SK-N-SH treated with all-trans-retinoic acid at 6 μM for 48 hours (cell line): ENCODE results near the gene RBM10.
A peak's percentile ranks its signal among the peaks of the same experiment; 100 is the strongest.
"Not testable (repeated sequence)": the region's sequence is repeated elsewhere in the genome, so short reads cannot be mapped to it uniquely, and the experiment has no call there.

Experiments
- ATAC-seq: fragments of 200-7000 bp; cut with Tn5 transposase; 3 replicates; pipeline ENCODE4 v1.9.1; 2020; ENCODE audit warnings: mild to moderate bottlenecking, moderate library complexity
- ARNTL ChIP-seq: fragments of 450-650 bp; formaldehyde crosslinking; IDR thresholded peaks from 2 replicates; pipeline ENCODE4 v1.5.0; 2020; ENCODE audit warnings: low read depth, mild to moderate bottlenecking, moderate library complexity, borderline replicate concordance
- BACH2 ChIP-seq: fragments of 250-450 bp; sonication (Bioruptor Pico); IDR thresholded peaks from 2 replicates; pipeline ENCODE4 v1.9.0; 2021; ENCODE audit warnings: mild to moderate bottlenecking, borderline replicate concordance
- GLIS3 ChIP-seq: fragments of 250-450 bp; sonication (Bioruptor Pico); IDR thresholded peaks from 2 replicates; pipeline ENCODE4 v1.5.0; 2020; ENCODE audit warnings: mild to moderate bottlenecking, moderate library complexity
- OSR1 ChIP-seq: fragments of 250-450 bp; sonication (Bioruptor Pico); IDR thresholded peaks from 2 replicates; pipeline ENCODE4 v1.8.0; 2022; ENCODE audit warnings: moderate library complexity, mild to moderate bottlenecking, inconsistent platforms
- PPARA ChIP-seq: fragments of 250-450 bp; sonication (Bioruptor Pico); IDR thresholded peaks from 2 replicates; pipeline ENCODE4 v1.5.0; 2020; ENCODE audit warnings: mild to moderate bottlenecking, borderline replicate concordance
- RARB ChIP-seq: fragments of 250-450 bp; sonication (Bioruptor Pico); IDR thresholded peaks from 2 replicates; pipeline ENCODE4 v1.8.0; 2021; ENCODE audit warnings: mild to moderate bottlenecking, moderate library complexity
- SNAI2 ChIP-seq: fragments of 250-450 bp; sonication (Bioruptor Pico); IDR thresholded peaks from 2 replicates; pipeline ENCODE4 v1.5.0; 2020; ENCODE audit warnings: mild to moderate bottlenecking, moderate library complexity
- TCF4 ChIP-seq: fragments of 250-450 bp; sonication (Bioruptor Pico); IDR thresholded peaks from 2 replicates; pipeline ENCODE4 v1.8.0; 2021; ENCODE audit warnings: mild to moderate bottlenecking, moderate library complexity, borderline replicate concordance
- TOX ChIP-seq: fragments of 250-450 bp; sonication (Bioruptor Pico); IDR thresholded peaks from 2 replicates; pipeline ENCODE4 v1.8.0; 2021; ENCODE audit warnings: mild to moderate bottlenecking, moderate library complexity, borderline replicate concordance
- ZC3H10 ChIP-seq: fragments of 250-450 bp; sonication (Bioruptor Pico); IDR thresholded peaks from 2 replicates; pipeline ENCODE4 v1.5.1; 2021; ENCODE audit warnings: mild to moderate bottlenecking, moderate library complexity
- ZFP3 ChIP-seq: fragments of 250-450 bp; sonication (Bioruptor Pico); IDR thresholded peaks from 2 replicates; pipeline ENCODE4 v1.5.0; 2020; ENCODE audit warnings: mild to moderate bottlenecking, moderate library complexity
- ZFP30 ChIP-seq: fragments of 450-650 bp; formaldehyde crosslinking; IDR thresholded peaks from 2 replicates; pipeline ENCODE4 v1.5.0; 2022; ENCODE audit warnings: mild to moderate bottlenecking, moderate library complexity
- ZNF565 ChIP-seq: fragments of 450-650 bp; formaldehyde crosslinking; conservative IDR thresholded peaks from 2 replicates; pipeline ENCODE4 v1.5.0; 2020; ENCODE audit warnings: low read depth, mild to moderate bottlenecking, moderate library complexity
- ZNF70 ChIP-seq: fragments of 450-650 bp; formaldehyde crosslinking; IDR thresholded peaks from 2 replicates; pipeline ENCODE4 v1.5.0; 2020; ENCODE audit warnings: mild to moderate bottlenecking, moderate library complexity
- ZNF8 ChIP-seq: fragments of 450-650 bp; formaldehyde crosslinking; IDR thresholded peaks from 2 replicates; pipeline ENCODE4 v1.5.0; 2020; ENCODE audit warnings: mild to moderate bottlenecking, moderate library complexity
- TF ChIP-seq, protein P1 (sequence below): fragments of 250-450 bp; sonication (Bioruptor Pico); IDR thresholded peaks from 2 replicates; pipeline ENCODE4 v1.5.1; 2020; ENCODE audit warnings: low read depth, mild to moderate bottlenecking, moderate library complexity
- TF ChIP-seq, protein P2 (sequence below): fragments of 250-450 bp; sonication (Bioruptor Pico); IDR thresholded peaks from 2 replicates; pipeline ENCODE4 v1.5.0; 2020; ENCODE audit warnings: mild to moderate bottlenecking, moderate library complexity

RBM10 gene

DNA sequence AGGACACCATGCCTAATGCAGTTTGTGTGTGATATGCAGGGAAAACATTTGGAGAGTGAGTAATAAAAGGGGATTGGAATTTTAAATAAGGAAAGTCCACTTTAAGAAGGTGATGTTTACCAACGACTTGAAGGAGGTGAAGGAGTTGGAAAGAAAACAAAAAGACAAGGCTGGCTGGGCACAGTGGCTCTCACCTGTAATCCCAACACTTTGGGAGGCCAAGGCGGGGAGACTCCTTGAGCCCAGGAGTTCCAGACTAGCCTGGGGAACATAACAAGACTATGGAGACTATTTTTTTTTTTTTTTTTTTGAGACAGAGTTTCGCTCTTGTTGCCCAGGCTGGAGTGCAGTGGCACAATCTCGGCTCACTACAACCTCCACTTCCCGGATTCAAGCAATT lies 11.5 kb upstream of the RBM10 start:
- TF ChIP-seq ARNTL (CRISPR knock-in tag): no peak
- no peak for TF ChIP-seq ZFP30 (CRISPR knock-in tag)
- TF ChIP-seq ZC3H10 (CRISPR knock-in tag): no peak
- TF ChIP-seq, protein P1, sequence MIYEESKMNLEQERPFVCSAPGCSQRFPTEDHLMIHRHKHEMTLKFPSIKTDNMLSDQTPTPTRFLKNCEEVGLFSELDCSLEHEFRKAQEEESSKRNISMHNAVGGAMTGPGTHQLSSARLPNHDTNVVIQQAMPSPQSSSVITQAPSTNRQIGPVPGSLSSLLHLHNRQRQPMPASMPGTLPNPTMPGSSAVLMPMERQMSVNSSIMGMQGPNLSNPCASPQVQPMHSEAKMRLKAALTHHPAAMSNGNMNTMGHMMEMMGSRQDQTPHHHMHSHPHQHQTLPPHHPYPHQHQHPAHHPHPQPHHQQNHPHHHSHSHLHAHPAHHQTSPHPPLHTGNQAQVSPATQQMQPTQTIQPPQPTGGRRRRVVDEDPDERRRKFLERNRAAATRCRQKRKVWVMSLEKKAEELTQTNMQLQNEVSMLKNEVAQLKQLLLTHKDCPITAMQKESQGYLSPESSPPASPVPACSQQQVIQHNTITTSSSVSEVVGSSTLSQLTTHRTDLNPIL (CRISPR knock-in tag): no peak
- ATAC-seq: no peak

DNA sequence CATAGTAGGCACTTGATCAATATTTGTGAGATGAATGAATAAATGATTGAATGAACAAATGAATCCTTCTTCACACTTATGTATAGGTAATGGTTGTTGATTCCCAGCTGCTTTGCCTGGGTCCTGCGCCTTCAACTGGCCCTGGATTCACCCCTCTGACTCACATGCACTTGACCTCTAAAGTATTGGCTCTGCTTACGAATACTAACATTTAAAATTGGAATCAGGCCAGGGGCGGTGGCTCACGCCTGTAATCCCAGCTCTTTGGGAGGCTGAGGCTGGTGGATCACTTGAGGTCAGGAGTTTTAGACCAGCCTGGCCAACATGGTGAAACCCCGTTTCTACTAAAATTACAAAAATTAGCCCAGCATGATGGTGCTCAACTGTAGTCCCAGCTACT lies 9.4 kb upstream of the RBM10 start:
- not testable (repeated sequence) for ATAC-seq

DNA sequence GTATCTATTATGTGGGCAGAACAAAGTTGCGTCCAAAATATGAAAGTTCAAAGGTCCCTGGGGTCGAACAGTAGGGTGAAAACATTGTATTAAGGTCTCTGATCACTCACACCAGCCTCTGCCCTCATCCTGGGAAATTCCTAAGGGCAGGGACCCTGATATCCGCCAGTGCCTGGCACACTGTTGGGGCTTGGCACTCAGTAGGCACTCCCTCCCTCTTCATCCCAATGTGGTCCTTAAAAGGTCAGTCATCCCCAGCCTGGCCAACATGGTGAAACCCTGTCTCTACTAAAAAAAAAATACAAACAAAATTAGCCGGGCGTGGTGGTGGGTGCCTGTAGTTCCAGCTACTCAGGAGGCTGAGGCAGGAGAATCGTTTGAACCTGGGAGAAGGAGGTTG lies 6.8 kb upstream of the RBM10 start:
- TF ChIP-seq ZNF70 (CRISPR knock-in tag): no peak
- no peak for TF ChIP-seq TCF4 (CRISPR knock-in tag)
- TF ChIP-seq TOX (CRISPR knock-in tag): no peak
- TF ChIP-seq GLIS3: no peak
- TF ChIP-seq ZFP3 (CRISPR knock-in tag): no peak
- no peak for ATAC-seq

DNA sequence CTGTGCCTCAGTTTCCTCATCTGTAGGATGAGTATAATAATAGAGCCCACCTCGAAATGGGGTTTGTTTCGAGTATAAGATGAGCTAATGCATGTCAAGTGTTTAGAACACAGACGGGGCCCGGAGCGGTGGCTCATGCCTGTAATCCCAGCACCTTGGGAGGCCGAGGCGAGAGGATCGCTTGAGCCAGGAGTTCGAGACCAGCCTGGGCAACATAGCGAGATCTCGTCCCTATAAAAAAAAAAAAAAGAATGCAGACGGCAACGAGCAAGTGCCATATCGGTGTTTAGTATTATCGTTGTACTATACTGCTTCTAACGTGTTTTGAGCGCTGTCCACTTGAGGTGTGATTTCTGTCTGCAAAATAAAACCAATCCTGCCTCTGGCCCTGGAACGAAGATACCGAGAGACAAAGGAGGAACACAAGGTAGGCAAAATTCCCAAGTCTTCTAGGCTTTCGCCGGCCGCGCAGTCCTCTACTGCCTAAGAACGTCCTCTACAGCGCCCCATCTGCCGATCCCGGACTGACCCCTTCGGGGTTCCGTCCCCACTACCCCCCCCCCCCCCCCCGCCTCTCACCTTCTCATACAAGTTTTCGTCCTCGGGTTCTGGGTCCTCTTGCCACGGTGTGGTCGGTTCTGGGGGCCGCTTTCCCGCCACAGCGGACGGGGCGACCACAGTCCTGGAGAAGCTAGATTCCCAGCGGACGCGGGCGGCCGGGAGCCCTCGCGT lies 961 bp upstream of the RBM10 start:
- 0 out of 3 replicates have a peak, but pooled peaks have one; percentile 1 for ATAC-seq
- TF ChIP-seq OSR1 (no peak), BACH2 (CRISPR knock-in tag) (no peak), TCF4 (CRISPR knock-in tag) (no peak), PPARA (CRISPR knock-in tag) (no peak), ZNF8 (CRISPR knock-in tag) (no peak), SNAI2 (CRISPR knock-in tag) (no peak), ZFP30 (CRISPR knock-in tag) (no peak), ZNF70 (CRISPR knock-in tag) (no peak), ZNF565 (CRISPR knock-in tag) (no peak), ZC3H10 (CRISPR knock-in tag) (no peak), ARNTL (CRISPR knock-in tag) (no peak), GLIS3 (no peak)
- TF ChIP-seq, protein P2, sequence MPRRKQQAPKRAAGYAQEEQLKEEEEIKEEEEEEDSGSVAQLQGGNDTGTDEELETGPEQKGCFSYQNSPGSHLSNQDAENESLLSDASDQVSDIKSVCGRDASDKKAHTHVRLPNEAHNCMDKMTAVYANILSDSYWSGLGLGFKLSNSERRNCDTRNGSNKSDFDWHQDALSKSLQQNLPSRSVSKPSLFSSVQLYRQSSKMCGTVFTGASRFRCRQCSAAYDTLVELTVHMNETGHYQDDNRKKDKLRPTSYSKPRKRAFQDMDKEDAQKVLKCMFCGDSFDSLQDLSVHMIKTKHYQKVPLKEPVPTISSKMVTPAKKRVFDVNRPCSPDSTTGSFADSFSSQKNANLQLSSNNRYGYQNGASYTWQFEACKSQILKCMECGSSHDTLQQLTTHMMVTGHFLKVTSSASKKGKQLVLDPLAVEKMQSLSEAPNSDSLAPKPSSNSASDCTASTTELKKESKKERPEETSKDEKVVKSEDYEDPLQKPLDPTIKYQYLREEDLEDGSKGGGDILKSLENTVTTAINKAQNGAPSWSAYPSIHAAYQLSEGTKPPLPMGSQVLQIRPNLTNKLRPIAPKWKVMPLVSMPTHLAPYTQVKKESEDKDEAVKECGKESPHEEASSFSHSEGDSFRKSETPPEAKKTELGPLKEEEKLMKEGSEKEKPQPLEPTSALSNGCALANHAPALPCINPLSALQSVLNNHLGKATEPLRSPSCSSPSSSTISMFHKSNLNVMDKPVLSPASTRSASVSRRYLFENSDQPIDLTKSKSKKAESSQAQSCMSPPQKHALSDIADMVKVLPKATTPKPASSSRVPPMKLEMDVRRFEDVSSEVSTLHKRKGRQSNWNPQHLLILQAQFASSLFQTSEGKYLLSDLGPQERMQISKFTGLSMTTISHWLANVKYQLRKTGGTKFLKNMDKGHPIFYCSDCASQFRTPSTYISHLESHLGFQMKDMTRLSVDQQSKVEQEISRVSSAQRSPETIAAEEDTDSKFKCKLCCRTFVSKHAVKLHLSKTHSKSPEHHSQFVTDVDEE (CRISPR knock-in tag): no peak
- TF ChIP-seq, protein P1 (CRISPR knock-in tag): no peak
- TF ChIP-seq, all 23 proteins: peak for 0

DNA sequence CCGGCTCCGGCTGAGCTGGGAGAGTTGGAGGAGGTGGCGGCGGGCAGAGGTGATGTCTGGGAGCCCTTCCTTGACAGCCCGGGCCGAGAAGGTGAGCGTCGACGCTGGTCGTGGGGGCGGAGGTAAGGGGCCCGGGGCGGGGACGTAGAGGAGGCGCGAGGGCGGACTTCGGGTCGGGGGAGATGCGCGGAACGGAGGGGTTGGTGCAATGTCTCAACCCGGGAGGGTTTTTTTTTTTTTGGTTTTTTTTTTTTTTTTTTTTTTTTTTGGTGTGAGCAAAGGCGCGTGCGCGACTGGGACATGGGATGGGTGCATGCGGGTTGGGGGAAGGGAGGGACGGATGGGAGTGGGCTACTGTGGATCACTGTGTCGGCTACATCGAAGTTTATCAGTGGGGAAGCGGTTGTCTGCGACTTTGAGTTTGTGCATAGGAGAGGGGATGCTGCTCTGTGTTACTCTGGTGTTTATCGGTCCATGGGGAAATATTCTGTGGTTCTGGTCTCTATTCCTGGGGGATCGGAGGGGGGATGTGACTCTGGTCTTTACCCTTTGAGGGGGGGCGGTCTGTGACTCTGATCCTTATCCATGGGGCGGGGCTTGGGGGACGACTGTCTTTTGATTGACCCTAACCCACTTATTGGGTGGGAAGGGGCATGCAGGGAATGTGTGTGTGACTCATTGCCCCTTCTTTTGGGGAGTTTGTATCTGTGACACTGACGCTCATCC lies 537 bp downstream of the RBM10 start:
- ATAC-seq: peak; percentile 42
- TF ChIP-seq RARB (CRISPR knock-in tag) (no peak), ZC3H10 (CRISPR knock-in tag) (no peak), ZFP3 (CRISPR knock-in tag) (no peak)
